OCI-LY7 (cell line): ENCODE measurements around the gene TCEANC2. TPM values are rescaled to one million over a fixed set of nuclear protein-coding genes. Genes with fewer than 3 reads are reported as not detected.
"Not testable (repeated sequence)": the region's sequence is repeated elsewhere in the genome, so short reads cannot be mapped to it uniquely, and the experiment has no call there.

Source experiments
- BruUV-seq: library from RNA; stranded (reverse); fragments of 400-500 nt; replicated peaks from 2 replicates; lab custom pipeline; 2021; lab: Mats Ljungman, UMichigan
- CTCF ChIA-PET: fragments of 300-600 bp; sonication (Branson Sonifier 250); formaldehyde crosslinking; loops from one replicate; lab custom pipeline; 2022; ENCODE audit warnings: antibody characterized with exemption; ENCODE audit not compliant: unreplicated experiment; lab: Charles Lee
- POLR2A ChIA-PET: fragments of 300-600 bp; sonication (Branson Sonifier 250); formaldehyde crosslinking; loops from one replicate; lab custom pipeline; 2022; ENCODE audit warnings: antibody characterized with exemption; lab: Charles Lee
- DNase-seq: peaks from one replicate; pipeline ENCODE4 v3.0.0-alpha.2; 2015; ENCODE audit warnings: low spot score
- H2AFZ ChIP-seq: fragments of 200-600 bp; sonication (generic), shearing (Covaris generic); 2 replicates; pipeline ENCODE4 v1.6.1; 2014; ENCODE audit warnings: mild to moderate bottlenecking, antibody characterized with exemption, low read length, moderate library complexity
- H3K27ac ChIP-seq: fragments of 200-600 bp; sonication (generic); 2 replicates; pipeline ENCODE4 v1.5.1; 2014; ENCODE audit warnings: mixed run types, low read depth, mild to moderate bottlenecking, moderate library complexity, low read length, inconsistent platforms; ENCODE audit not compliant: poor library complexity, severe bottlenecking
- H3K36me3 ChIP-seq: fragments of 200-600 bp; sonication (generic); 2 replicates; pipeline ENCODE4 v1.6.1; 2014; ENCODE audit warnings: mild to moderate bottlenecking, antibody characterized with exemption, low read length, moderate library complexity, mixed read lengths; ENCODE audit not compliant: insufficient read depth
- H3K4me1 ChIP-seq: fragments of 200-600 bp; sonication (generic); 2 replicates; pipeline ENCODE4 v1.5.1; 2014; ENCODE audit warnings: mild to moderate bottlenecking, low read length; ENCODE audit not compliant: insufficient read depth, poor library complexity, severe bottlenecking
- H3K4me2 ChIP-seq: fragments of 200-600 bp; sonication (generic); 2 replicates; pipeline ENCODE4 v1.6.1; 2014; ENCODE audit warnings: mild to moderate bottlenecking, low read length
- H3K4me3 ChIP-seq: fragments of 200-600 bp; sonication (generic); 2 replicates; pipeline ENCODE4 v1.5.1; 2014; ENCODE audit warnings: mild to moderate bottlenecking, low read depth, low read length; ENCODE audit not compliant: poor library complexity, severe bottlenecking
- H3K79me2 ChIP-seq: fragments of 200-600 bp; sonication (generic); 2 replicates; pipeline ENCODE4 v1.6.1; 2016; ENCODE audit warnings: low read depth, mild to moderate bottlenecking, low read length, moderate library complexity, mixed read lengths; ENCODE audit not compliant: insufficient read depth
- H3K9me2 ChIP-seq: fragments of 200-600 bp; sonication (generic); 2 replicates; pipeline ENCODE4 v1.6.1; 2016; ENCODE audit warnings: mild to moderate bottlenecking, low read length, mixed read lengths; ENCODE audit not compliant: insufficient read depth
- H3K9me3 ChIP-seq: fragments of 200-600 bp; sonication (generic); 2 replicates; pipeline ENCODE4 v1.6.1; 2014; ENCODE audit warnings: mild to moderate bottlenecking, mixed run types, low read length, mixed read lengths
- H4K20me1 ChIP-seq: fragments of 200-600 bp; sonication (generic); 2 replicates; pipeline ENCODE4 v1.6.1; 2014; ENCODE audit warnings: mild to moderate bottlenecking, antibody characterized with exemption, low read length, moderate library complexity, mixed read lengths; ENCODE audit not compliant: insufficient read depth
- CTCF ChIP-seq: fragments of 200-600 bp; sonication (generic); conservative IDR thresholded peaks from 2 replicates; pipeline ENCODE4 v1.5.1; 2014; ENCODE audit warnings: mild to moderate bottlenecking, antibody characterized with exemption, low read length, moderate library complexity, mixed read lengths
- EZH2phosphoT487 ChIP-seq: fragments of 200-600 bp; sonication (generic); IDR thresholded peaks from 2 replicates; pipeline ENCODE4 v1.6.1; 2018; ENCODE audit warnings: low read depth, borderline replicate concordance, mild to moderate bottlenecking, mixed run types, antibody characterized with exemption, low read length, moderate library complexity, mixed read lengths
- intact Hi-C: fragments of 100-400 bp; cut with micrococcal nuclease; formaldehyde crosslinking; loops from one replicate; pipeline ENCODE4 v1.10.0; 2022; ENCODE audit not compliant: unreplicated experiment
- total RNA-seq, 2 experiments: library from RNA; depleted of rRNA in 1 of 2; stranded (reverse); fragments of >200 nt in 1 of 2; shearing (Covaris generic) in 1 of 2; gene quantifications; 2 replicates each; pipeline ENCODE4 v1.2.3, GENCODE V29; 2014 to 2022

TCEANC2 gene
- total RNA-seq, 2 experiments from 2014 or later: 5.1 to 9.5 TPM

GRCh38 chr1:54088385-54088784, 35.0 kb downstream of the TCEANC2 start:
- Histone ChIP-seq H3K79me2 (no peaks in the 10 kb centered on the region), H3K4me2 (no peak overlapping the region), H3K9me3 (no peaks in the 10 kb centered on the region), H3K36me3 (no peaks in the 10 kb centered on the region), H3K4me3 (no peak overlapping the region), H2AFZ (no peak overlapping the region), H3K9me2 (no peaks in the 10 kb centered on the region), H3K4me1 (no peaks in the 10 kb centered on the region), H4K20me1 (no peaks in the 10 kb centered on the region; the same call in 1 of the 2 replicates), H3K27ac (no peak overlapping the region)
- ChIA-PET POLR2A (no interaction called here), CTCF (no interaction called here)
- no peak for TF ChIP-seq CTCF
- TF ChIP-seq EZH2phosphoT487: no peak
- no peak for DNase-seq
- intact Hi-C loops: no loop called here
- no TSS peak for BruUV-seq

- intact Hi-C loops: no loop called here
- ChIA-PET POLR2A (no interaction called here), CTCF (no interaction called here)
- Histone ChIP-seq H2AFZ (no peak overlapping the region), H3K27ac (no peak overlapping the region), H3K4me2 (no peak overlapping the region), H3K4me3 (no peak overlapping the region), H4K20me1 (no peaks in the 10 kb centered on the region; the same call in 1 of the 2 replicates), H3K79me2 (no peaks in the 10 kb centered on the region), H3K4me1 (no peaks in the 10 kb centered on the region), H3K9me2 (no peaks in the 10 kb centered on the region), H3K9me3 (no peaks in the 10 kb centered on the region), H3K36me3 (no peaks in the 10 kb centered on the region)
- no peak for TF ChIP-seq EZH2phosphoT487
- no peak for TF ChIP-seq CTCF
- DNase-seq: no peak
- no TSS peak for BruUV-seq
These were observed 38.3 kb downstream of the TCEANC2 start for GRCh38 chr1:54091666-54092065.

- Histone ChIP-seq H3K79me2 (no peaks in the 10 kb centered on the region), H3K27ac (no peak overlapping the region), H4K20me1 (no peaks in the 10 kb centered on the region), H3K4me3 (no peak overlapping the region), H3K4me2 (no peak overlapping the region), H3K4me1 (no peaks in the 10 kb centered on the region), H3K9me3 (no peaks in the 10 kb centered on the region), H2AFZ (no peak overlapping the region), H3K36me3 (no peaks in the 10 kb centered on the region), H3K9me2 (no peaks in the 10 kb centered on the region)
- POLR2A ChIA-PET: no interaction called here
- intact Hi-C loops: no loop called here
- TF ChIP-seq CTCF: no peak
- TF ChIP-seq EZH2phosphoT487: no peak
- CTCF ChIA-PET: no interaction called here
- BruUV-seq: no TSS peak
- DNase-seq: no peak
These were observed 40.8 kb downstream of the TCEANC2 start for GRCh38 chr1:54094001-54094729.

GRCh38 chr1:54094730-54095105, 41.3 kb downstream of the TCEANC2 start:
- H3K79me2 ChIP-seq, POLR2A ChIA-PET, H3K36me3 ChIP-seq, H3K27ac ChIP-seq, H2AFZ ChIP-seq, CTCF ChIA-PET, H3K4me2 ChIP-seq, H3K4me3 ChIP-seq, intact Hi-C loops, H3K9me2 ChIP-seq, H4K20me1 ChIP-seq, H3K9me3 ChIP-seq, BruUV-seq, H3K4me1 ChIP-seq, DNase-seq: not testable (repeated sequence)
